SKM-1 (cell line): ENCODE measurements around the gene ASIC1.
"Not testable (repeated sequence)": the region's sequence is repeated elsewhere in the genome, so short reads cannot be mapped to it uniquely, and the experiment has no call there.

Experiments
- DNase-seq: peaks from one replicate; lab custom pipeline; 2025; ENCODE audit not compliant: unreplicated experiment; lab: John Stamatoyannopoulos, UW

Gene ASIC1

DNA sequence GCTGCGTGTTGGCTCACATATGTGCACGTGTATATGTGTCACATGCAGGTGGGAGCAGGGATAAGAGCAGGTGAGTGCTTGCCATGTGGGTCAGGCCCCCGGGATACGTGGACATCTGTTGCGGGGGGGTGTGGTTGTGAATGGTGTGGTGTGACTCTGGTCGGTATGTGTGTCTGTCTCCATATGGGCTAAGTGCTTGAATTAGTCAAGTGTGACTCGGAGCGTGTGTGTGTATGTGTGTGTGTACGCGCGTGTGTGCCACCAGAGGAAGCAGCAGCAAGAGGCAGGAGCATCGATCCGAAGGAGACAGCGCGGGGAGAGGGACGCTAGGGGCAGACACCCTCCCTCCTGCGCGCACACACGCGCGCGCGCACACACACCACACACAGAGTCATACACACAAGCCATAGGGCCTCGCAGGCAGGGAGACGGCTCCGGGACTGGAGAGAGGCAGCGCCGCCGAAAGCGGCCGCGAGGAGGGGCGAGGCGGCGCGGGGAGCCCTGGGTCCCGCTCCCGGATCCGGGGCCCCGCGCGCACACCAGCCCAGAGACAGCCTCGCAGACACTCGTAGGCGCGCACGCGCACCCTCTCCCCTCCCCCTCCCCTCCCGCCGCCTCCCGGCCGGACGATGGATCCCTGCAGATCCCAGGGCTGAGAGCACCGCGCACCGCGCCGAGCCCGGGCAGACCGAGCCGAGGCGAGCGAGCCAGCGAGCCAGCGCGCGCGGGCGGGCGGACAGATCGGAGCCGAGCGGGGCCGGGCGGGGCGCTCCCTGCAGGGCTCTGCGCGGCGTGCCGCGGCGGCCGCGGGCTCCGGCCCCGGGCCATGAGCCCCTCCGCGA is at the start of gene ASIC1:
Gene ASIC1, plus strand, starts transcription at position 597 of the 842 bp plus-strand sequence. CDS start 1,171 bp downstream, outside the sequence.
- no peak for DNase-seq

DNA sequence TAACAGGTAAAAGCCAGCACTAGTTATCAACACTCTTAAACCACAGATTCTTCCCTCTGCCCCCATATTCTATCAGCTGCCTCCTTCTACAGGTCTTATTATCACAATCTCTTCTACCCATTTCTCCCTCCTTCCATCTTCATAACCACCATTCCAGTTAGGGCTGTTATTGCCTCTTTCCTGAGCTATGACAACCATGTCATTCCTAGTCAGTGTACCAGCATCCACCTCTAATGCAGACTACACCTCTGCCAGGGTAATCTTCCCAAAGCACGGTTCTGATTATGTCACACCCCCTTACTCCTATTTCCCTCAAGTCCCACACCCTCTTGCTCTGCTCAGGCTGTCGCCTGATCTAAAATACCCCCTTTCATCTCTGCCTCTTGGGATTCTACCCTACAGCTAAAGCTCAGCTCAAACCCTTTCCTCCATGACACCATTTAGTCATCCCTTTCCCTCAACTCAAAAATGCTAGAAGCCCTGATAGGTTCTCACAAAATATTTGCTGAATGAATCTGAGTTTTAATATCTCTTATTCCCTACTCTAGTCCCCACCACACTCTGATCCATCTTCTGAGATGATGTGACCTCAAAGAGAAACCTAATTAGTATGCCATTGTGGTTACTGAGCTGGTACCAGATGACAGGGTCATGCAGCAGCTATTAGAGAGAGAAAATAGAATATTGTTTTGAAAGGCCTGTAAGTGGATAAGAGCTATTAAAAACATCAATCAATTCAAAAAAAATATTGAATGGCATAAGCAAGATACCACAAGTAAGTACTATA is 43.8 kb upstream of the ASIC1 start:
- DNase-seq, result no peak

DNA sequence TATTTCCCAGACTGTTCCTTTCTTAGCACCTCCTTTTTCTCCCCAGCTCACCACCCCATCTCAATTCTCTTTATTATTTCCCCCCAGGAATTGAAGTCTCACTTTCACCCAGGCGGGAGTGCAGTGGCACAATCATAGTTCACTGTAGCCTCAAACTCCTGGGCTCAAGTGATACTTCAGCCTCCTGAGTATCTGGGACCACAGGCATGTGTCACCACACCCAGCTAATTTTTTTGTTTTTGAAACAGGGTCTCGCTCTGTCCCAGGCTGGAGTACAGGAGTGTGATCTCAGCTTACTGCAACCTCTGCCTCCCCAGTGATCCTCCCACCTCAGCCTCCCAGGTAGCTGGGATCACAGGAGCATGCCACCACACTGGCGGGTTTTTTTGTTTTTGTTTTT is 43.1 kb upstream of the ASIC1 start:
- DNase-seq, result no peak

DNA sequence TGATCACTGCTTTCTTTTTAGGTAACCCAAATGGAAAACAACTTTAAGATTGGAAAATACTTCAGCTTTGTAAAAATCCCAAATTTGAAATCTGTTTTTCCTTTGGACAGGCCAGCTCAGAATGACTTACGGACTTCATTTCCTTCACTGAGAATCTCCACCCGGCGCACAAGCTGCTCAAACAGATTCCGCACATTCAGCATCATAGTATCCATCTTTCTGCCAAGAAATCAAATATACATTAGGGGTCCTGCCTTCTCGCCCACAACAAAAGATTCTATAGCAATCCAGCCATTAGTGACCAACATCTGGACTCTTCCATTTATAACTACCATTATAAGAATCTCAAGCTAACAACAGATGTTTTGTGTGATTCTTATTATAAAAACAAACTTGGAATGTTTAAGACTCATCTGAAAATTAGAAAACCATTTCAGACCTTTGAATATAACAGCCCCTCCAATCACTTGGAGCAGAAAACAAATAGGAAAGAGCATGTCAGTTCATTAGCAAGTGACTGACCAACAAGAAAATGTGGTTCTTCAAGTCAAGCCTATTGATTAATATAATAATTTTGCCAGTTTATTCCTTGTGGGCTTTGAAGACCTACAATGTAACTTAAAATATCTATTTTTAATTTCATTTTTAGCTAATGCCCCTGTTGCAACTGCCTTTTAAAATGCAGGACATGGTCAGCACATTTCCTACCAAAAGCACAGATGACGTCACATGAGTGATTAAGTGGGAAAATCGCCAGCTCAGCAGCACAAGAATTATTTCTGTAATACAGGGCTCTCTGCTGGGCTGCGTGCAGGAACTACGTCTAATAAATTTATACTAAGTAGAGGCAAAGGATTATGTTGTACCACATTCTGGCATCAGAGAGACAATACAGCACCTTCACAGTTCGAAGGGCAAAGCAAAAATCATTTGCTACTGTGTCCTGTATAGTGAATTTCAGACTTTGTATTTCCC is 40.6 kb upstream of the ASIC1 start:
- no peak for DNase-seq

DNA sequence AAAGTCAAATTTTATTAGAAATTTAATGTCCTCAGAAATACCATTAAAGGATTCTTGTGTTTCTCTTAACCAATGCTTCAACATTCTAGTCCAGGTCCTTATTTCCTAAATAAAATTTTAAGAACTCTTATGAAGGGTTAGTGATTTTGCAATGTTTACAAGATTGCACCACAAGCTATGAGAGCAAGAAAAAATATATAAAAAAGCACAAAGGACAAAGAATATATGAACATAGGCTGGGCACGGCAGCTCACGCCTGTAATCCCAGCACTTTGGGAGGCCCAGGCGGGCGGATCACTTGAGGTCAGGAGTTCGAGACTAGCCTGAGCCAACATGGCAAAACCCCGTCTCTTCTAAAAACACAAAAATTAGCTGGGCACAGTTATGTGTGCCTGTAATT is 39.8 kb upstream of the ASIC1 start:
- DNase-seq, result no peak

DNA sequence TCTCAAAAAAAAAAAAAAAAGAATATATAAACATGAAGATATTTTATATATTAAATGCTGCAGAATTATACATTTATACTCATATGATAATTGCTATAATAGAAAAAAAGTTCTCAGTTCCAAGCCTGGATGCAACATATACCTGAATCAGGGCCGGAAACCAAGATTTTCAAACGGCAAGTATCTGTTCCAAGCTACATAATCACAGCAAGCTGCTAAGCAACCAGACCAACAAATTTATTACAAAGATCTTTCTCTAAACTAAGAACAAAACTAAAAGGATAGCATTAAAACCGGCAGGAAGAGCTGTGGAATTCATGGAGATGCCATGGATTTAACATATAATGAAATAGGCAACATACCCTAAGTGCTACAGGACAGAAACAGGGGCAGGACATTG is 39.2 kb upstream of the ASIC1 start:
- no peak for DNase-seq

DNA sequence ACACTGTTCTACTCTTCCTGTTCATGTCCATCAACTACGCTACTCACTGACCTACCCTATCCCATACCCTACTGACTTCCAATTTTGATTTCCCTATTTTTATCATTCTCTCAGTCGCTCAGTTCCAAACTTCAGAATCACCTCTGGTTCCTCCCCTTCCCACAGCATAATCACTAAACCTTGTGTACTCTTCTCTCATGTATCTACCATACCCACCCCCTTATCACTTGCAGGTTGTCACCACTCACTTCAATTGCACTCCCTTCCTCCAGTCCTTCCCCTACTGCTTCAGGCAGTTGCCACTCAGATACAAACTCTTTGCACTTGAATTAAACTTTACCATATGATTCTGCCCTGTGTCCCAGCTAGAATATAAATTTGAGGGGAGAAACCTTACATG is 38.4 kb upstream of the ASIC1 start:
- no peak for DNase-seq

DNA sequence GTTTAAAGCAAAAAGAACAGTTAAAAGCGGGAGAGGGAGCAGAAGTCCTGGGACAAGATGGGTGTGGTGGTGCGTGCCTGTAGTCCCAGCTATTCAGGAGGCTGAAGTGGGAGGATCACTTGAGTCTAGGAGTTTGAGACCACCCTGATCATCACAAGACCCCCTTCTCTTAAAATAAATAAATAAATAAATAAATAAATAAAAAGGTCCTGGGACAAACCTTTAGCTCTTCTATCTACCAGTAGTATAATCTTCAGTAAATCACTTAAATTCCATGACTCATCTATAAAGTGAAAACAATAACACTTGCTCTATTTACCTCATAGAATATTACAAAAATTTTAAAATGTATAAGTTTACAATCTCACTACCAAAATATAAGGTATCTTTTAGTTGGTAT is 37.9 kb upstream of the ASIC1 start:
- DNase-seq, result no peak

DNA sequence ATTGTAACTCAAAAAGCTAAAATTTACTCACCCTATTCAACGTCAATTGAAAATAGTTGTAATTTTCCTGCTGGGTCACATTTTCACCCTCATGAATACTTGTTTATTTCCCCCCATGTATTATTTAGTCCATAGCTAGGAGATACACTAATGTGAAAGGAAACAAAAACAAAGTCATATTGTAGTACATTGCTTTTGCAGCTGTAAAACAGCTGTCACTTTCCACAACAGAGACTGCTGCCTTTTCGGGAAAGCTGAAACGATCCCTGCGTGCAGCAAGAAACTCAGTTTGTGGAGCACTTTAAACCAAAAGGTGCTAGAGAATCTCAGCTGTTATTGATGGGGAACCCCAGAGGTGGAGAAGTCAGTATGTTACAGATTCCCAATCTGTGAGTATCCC is 36.4 kb upstream of the ASIC1 start:
- DNase-seq, result no peak

DNA sequence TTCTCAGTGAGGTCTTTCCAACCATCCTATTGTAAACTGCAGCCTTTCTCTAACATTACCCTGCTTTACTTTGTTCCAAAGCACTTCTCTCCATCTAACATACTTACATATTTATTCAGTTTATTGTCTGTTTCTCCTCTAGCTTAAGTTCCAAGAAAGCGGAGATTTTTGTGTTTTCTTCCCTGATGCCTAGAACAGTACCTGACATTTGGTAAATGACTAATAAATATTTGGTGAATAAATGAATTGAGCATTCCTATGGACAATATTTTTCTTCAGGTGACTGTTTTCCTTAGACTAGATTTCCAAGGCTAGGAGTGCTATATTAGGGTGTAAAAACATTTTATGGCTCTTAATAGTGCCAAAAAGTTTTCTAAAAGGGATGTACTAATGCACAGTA is 34.5 kb upstream of the ASIC1 start:
- DNase-seq, result no peak

DNA sequence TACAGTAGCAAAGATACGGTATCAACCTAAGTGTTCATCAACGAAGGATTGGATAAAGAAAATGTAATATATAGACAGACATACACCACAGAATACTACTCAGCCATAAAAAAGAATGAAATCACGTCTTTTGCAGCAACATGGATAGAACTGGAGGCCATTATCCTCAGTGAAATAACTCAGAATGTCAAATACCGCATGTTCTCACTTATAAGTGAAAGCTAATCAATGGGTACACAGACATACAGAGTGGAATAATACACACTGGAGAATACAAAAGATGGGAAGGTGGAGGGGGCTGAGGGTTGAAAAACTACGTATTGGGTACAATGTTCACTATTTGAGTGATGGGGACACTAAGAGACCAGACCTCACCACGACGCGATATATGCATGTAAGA is 33.2 kb upstream of the ASIC1 start:
- no peak for DNase-seq

DNA sequence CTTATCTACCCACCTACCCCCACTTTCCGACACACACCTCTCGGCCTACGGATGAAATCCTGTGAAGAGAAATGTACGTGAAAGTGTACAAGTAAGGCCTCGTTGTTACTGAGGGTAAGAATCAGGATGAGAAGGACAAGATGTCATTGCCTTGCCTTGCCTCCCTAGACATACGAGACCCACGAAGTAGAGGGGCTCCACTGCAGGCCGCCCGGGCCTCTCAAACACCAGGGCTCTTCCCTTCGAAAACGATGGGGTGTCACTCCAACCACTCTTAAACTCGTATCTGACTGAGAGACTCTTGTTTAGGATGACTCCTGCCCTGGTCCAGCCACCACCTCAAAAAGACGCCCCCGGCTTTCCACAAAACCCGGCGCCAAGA is 32.6 kb upstream of the ASIC1 start:
- no peak for DNase-seq

DNA sequence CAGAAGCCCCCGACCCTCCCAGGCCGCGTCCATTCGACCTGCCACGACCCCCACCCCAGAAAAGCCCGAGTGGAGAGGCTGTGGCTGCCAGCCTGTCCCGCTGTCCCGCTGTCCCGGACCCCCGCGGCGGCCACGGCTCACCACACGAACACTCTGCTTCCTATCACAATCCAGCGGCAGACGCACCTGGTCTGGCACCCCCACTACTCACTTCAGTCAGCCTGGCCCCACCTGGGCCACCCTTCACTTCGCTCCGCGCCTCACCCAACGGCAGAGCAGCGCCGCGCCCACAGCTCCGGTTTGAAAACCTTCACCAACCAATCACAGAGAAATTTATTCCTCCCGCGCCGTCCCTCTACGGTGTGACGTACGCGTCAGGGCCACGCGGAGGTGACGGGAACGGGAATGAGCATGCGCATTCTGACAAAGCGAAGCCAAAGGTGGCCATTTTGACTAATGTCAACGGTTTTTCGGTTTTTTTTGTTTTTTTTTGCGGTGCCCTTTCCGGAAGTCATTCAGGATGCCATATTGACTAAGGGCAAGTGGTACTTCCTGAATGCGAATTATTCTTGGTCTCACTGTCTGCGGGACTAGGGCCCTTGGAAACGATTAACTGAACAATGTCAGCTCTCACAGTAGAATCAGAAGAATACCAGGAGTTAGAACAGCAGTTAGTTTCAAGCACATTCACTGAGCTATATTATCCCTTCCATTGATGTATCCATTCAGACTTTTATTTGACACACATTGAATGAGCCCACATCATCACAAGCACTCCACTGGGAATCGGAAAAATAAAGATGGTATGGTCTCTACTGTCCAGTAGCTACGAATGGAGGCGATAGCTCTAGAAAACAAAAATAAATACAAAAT is 32.0 kb upstream of the ASIC1 start, which contains the start of gene RACGAP1:
Gene RACGAP1, minus strand, starts transcription at position 308 of the 873 bp plus-strand sequence. CDS start 8,779 bp downstream, outside the sequence.
- DNase-seq, result peak; percentile 36

DNA sequence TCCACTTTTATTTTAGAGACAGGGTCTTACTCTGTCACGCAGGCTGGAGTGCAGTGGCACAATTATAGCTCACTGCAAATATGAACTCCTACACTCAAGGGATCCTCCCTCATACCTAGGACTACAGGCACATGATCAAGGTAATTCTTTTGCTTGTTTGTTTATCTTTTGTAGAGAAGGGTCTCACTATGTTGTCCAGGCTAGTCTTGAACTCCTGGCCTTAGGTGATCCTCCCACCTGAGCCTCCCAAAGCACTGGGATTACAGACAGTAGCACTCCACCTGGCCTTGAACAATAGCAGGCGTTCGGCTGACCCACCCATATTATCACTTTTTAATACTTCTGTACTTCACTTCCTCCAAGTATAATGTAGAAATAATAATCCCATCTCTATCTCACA is 30.7 kb upstream of the ASIC1 start:
- DNase-seq, result no peak

DNA sequence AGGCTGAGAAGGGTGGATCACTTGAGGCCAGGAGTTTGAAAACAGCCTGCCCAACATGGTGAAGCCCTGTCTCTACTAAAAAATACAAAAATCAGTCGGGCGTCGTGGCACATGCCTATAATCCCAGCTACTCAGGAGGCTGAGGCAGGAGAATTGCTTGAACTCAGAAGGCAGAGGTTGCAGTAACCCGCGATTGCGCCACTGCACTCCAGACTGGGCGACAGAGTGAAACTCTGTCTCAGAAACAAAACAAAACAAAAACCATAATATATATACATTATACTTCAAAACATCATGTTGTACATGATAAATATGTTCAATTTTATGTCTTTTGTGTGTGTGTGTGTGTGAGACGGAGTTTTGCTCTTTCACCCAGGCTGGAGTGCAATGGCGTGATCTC is 26.9 kb upstream of the ASIC1 start:
- DNase-seq, result not testable (repeated sequence)

DNA sequence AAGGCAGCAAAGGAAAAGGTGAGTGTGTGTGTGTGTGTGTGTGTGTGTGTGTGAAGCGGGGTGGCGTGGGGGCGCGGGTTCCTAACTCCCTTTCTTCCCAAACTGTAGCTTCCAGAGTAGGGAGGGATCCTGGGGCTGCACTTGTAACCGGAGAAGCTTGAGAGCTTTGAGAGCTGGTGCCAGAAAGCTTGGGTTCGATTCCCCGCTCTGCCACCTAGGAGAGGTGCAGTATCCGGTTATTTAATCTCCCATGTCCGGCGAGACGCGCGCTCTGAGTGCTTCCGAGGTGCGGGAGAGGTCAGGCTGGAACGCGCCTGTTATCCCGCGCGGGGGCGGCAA is 24.9 kb upstream of the ASIC1 start:
- DNase-seq, result no peak

DNA sequence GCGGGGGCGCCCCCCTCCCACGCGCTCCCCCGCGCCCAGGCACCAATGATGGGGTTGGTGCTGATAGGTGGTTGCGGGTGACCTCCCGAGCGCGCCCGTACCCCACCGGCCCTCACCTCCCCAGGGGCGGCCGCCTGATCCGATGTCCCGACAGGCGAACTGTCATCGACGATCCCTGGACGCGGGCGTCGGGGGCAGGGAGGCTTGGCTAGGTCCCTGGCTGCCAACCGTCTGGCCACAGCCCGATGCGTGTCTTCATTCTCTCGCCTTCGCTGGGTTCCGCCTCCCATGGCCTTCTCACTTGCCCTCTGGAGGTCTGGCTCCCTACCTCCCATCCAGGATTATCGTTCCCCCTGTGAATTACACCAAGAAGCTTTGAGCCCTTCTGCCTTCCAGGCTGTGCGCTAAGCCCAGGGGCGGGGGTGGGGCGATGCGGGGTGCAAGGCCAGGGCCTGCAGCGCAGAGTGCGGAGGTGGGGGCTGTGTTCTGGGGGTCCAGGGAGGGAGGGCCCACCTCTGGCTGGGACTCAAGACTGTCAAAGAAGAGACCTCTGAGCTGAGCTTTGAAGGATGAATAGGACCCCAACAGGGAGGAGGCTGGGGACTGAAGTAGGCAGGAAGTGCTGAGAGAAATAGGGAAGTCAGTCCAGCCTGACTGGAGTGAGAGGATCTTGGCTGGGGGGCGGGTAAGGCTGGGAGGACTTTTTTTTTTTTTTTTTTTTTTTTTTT is 24.4 kb upstream of the ASIC1 start:
- DNase-seq, result peak; percentile 47

DNA sequence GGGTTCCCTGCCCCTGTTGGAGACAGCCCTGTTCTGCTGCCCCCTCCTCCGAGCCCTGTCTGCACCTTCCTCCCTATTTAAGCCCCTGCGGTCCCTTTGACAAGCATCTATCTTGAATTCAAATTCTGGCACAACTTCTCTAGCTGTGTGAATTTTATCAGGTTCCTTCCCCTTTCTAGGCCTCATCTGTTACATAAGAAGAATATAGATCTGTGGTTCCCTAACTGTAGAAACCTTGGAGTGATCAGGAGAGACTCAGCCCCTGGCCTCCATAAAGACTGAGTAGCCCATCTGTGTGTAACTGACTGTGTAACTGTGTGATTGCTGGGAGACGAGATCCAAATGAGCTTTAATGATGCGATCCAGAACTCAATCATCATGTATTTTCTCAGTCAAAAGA is 19.1 kb upstream of the ASIC1 start:
- no peak for DNase-seq

DNA sequence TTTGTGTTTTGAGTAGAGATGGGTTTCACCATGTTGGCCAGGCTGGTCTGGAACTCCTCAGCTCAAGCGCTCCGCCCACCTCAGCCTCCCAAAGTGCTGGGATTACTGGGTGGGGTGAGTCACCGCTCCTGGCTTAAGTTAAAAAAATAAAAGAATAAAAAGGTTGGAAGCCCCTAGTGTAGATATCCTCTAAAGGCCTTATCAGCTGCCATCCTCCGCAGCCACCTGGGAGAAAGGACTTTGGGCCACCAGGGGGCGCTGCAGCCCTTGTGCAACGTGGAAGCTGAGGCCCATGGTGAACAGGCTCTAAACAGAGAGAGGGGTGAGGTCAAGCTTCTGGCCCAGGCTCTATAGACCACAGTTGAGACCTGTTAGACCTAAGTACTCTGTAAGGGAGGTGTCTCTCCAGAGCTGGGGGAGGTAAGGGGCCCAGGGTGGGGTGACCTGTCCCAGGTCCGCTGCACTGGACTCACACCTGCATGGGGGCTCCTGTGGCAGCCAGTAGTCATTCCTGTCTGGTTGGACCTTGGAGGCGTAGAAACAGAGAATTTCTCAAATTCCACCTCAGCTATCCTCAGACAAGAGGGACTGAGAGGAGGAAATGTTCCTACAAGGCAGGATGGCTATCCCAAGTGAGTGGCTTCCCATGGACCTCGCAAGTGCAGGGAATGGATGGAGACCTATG is 18.1 kb upstream of the ASIC1 start:
- peak; percentile 12 for DNase-seq
